ENCODE measurements around the gene EXOC6B.

Gene EXOC6B

GRCh38 chr2:72554381-72554780, 271.5 kb downstream of the EXOC6B start:
- ChIA-PET POLR2A (no interaction called here), CTCF (no interaction called here)
- Histone ChIP-seq H3K4me1 (ENCODE audit: control insufficient read depth, insufficient read depth, low read length) (no peaks in the 10 kb centered on the region), H3K9me3 (ENCODE audit: control insufficient read depth, insufficient read depth, low read depth, low read length) (no peaks in the 10 kb centered on the region), H3K36me3 (ENCODE audit: control insufficient read depth in 2 of 2, insufficient read depth in 1 of 2, low read length in 2 of 2) (peaks cover 0 to 3% of the 10 kb centered on the region in 2 experiments; a peak in 1 of 3 replicates), H3K27ac (ENCODE audit: extremely low read depth, low read depth, low read length) (no peak overlapping the region), H3K4me3 (ENCODE audit: low read depth, low read length) (no peak overlapping the region)
- no peak for TF ChIP-seq TCF7L2 (IDR thresholded peaks at IDR 0.05; ENCODE audit: borderline replicate concordance, low read depth, low read length)
- no peak for TF ChIP-seq KLF9 (tag by site-specific recombination; IDR thresholded peaks at IDR 0.05; ENCODE audit: low read depth)
- TF ChIP-seq ZFP69B (tag by site-specific recombination; IDR thresholded peaks at IDR 0.05): no peak
- no peak for TF ChIP-seq ZNF214 (tag by site-specific recombination; IDR thresholded peaks at IDR 0.05; ENCODE audit: borderline replicate concordance)
- no peak for TF ChIP-seq ZNF121 (tag by site-specific recombination; IDR thresholded peaks at IDR 0.05)
- TF ChIP-seq ZNF23 (tag by site-specific recombination; IDR thresholded peaks at IDR 0.05; ENCODE audit: borderline replicate concordance): no peak
- TF ChIP-seq, protein P1, sequence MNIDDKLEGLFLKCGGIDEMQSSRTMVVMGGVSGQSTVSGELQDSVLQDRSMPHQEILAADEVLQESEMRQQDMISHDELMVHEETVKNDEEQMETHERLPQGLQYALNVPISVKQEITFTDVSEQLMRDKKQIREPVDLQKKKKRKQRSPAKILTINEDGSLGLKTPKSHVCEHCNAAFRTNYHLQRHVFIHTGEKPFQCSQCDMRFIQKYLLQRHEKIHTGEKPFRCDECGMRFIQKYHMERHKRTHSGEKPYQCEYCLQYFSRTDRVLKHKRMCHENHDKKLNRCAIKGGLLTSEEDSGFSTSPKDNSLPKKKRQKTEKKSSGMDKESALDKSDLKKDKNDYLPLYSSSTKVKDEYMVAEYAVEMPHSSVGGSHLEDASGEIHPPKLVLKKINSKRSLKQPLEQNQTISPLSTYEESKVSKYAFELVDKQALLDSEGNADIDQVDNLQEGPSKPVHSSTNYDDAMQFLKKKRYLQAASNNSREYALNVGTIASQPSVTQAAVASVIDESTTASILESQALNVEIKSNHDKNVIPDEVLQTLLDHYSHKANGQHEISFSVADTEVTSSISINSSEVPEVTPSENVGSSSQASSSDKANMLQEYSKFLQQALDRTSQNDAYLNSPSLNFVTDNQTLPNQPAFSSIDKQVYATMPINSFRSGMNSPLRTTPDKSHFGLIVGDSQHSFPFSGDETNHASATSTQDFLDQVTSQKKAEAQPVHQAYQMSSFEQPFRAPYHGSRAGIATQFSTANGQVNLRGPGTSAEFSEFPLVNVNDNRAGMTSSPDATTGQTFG (tag by site-specific recombination; IDR thresholded peaks at IDR 0.05; ENCODE audit: borderline replicate concordance): no peak
- TF ChIP-seq MZF1 (tag by site-specific recombination; IDR thresholded peaks at IDR 0.05; ENCODE audit: borderline replicate concordance): no peak

- ChIA-PET CTCF (interaction anchor here (1.1 kb wide), 1 partner anchor 13 kb away, joined by 3 read pairs; no protein-coding TSS in a partner anchor), POLR2A (no interaction called here)
- H3K4me1 ChIP-seq (ENCODE audit: control insufficient read depth, insufficient read depth, low read length): peaks cover 2% of the 10 kb centered on the region; the same call in 1 of the 2 replicates
- no peaks in the 10 kb centered on the region for H3K9me3 ChIP-seq (ENCODE audit: control insufficient read depth, insufficient read depth, low read depth, low read length)
- H3K4me3 ChIP-seq (ENCODE audit: low read depth, low read length): no peak overlapping the region
- no peaks in the 10 kb centered on the region for H3K36me3 ChIP-seq (ENCODE audit: control insufficient read depth in 2 of 2, insufficient read depth in 1 of 2, low read length in 2 of 2)
- H3K27ac ChIP-seq (ENCODE audit: extremely low read depth, low read depth, low read length): no peak overlapping the region
- TF ChIP-seq ZNF19 (tag by site-specific recombination; IDR thresholded peaks at IDR 0.05; ENCODE audit: low read depth) (no peak), ZSCAN16 (tag by site-specific recombination; IDR thresholded peaks at IDR 0.05) (no peak), HOXC10 (CRISPR knock-in tag; IDR thresholded peaks at IDR 0.05) (no peak), ZFP41 (tag by site-specific recombination; IDR thresholded peaks at IDR 0.05; ENCODE audit: borderline replicate concordance) (no peak), ZNF670 (tag by site-specific recombination; IDR thresholded peaks at IDR 0.05; ENCODE audit: low read depth) (no peak)
- TF ChIP-seq, protein P2, sequence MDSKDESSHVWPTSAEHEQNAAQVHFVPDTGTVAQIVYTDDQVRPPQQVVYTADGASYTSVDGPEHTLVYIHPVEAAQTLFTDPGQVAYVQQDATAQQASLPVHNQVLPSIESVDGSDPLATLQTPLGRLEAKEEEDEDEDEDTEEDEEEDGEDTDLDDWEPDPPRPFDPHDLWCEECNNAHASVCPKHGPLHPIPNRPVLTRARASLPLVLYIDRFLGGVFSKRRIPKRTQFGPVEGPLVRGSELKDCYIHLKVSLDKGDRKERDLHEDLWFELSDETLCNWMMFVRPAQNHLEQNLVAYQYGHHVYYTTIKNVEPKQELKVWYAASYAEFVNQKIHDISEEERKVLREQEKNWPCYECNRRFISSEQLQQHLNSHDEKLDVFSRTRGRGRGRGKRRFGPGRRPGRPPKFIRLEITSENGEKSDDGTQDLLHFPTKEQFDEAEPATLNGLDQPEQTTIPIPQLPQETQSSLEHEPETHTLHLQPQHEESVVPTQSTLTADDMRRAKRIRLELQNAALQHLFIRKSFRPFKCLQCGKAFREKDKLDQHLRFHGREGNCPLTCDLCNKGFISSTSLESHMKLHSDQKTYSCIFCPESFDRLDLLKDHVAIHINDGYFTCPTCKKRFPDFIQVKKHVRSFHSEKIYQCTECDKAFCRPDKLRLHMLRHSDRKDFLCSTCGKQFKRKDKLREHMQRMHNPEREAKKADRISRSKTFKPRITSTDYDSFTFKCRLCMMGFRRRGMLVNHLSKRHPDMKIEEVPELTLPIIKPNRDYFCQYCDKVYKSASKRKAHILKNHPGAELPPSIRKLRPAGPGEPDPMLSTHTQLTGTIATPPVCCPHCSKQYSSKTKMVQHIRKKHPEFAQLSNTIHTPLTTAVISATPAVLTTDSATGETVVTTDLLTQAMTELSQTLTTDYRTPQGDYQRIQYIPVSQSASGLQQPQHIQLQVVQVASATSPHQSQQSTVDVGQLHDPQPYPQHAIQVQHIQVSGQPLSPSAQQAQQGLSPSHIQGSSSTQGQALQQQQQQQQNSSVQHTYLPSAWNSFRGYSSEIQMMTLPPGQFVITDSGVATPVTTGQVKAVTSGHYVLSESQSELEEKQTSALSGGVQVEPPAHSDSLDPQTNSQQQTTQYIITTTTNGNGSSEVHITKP (tag by site-specific recombination; IDR thresholded peaks at IDR 0.05): no peak
- TF ChIP-seq, protein P3, sequence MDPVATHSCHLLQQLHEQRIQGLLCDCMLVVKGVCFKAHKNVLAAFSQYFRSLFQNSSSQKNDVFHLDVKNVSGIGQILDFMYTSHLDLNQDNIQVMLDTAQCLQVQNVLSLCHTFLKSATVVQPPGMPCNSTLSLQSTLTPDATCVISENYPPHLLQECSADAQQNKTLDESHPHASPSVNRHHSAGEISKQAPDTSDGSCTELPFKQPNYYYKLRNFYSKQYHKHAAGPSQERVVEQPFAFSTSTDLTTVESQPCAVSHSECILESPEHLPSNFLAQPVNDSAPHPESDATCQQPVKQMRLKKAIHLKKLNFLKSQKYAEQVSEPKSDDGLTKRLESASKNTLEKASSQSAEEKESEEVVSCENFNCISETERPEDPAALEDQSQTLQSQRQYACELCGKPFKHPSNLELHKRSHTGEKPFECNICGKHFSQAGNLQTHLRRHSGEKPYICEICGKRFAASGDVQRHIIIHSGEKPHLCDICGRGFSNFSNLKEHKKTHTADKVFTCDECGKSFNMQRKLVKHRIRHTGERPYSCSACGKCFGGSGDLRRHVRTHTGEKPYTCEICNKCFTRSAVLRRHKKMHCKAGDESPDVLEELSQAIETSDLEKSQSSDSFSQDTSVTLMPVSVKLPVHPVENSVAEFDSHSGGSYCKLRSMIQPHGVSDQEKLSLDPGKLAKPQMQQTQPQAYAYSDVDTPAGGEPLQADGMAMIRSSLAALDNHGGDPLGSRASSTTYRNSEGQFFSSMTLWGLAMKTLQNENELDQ (tag by site-specific recombination; IDR thresholded peaks at IDR 0.05; ENCODE audit: low read depth): no peak
- TF ChIP-seq, protein P4, sequence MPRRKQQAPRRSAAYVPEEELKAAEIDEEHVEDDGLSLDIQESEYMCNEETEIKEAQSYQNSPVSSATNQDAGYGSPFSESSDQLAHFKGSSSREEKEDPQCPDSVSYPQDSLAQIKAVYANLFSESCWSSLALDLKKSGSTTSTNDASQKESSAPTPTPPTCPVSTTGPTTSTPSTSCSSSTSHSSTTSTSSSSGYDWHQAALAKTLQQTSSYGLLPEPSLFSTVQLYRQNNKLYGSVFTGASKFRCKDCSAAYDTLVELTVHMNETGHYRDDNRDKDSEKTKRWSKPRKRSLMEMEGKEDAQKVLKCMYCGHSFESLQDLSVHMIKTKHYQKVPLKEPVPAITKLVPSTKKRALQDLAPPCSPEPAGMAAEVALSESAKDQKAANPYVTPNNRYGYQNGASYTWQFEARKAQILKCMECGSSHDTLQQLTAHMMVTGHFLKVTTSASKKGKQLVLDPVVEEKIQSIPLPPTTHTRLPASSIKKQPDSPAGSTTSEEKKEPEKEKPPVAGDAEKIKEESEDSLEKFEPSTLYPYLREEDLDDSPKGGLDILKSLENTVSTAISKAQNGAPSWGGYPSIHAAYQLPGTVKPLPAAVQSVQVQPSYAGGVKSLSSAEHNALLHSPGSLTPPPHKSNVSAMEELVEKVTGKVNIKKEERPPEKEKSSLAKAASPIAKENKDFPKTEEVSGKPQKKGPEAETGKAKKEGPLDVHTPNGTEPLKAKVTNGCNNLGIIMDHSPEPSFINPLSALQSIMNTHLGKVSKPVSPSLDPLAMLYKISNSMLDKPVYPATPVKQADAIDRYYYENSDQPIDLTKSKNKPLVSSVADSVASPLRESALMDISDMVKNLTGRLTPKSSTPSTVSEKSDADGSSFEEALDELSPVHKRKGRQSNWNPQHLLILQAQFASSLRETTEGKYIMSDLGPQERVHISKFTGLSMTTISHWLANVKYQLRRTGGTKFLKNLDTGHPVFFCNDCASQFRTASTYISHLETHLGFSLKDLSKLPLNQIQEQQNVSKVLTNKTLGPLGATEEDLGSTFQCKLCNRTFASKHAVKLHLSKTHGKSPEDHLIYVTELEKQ (tag by site-specific recombination; IDR thresholded peaks at IDR 0.05; ENCODE audit: borderline replicate concordance): no peak
Observed at GRCh38 chr2:72548081-72548764, 277.6 kb downstream of the EXOC6B start.
